Hair follicular keratinocyte (primary cell): ENCODE data around the gene ACADSB. TPM values are rescaled to one million over a fixed set of nuclear protein-coding genes. Genes with fewer than 3 reads are reported as not detected.

ENCODE experiments used
- total RNA-seq: library from RNA; depleted of rRNA; stranded (reverse); fragments of >200 nt; gene quantifications from 2 replicates; pipeline ENCODE4 v1.2.3, GENCODE V29; 2015

ACADSB gene
- 1.6 and 2.3 TPM in 2 replicates for total RNA-seq

GRCh38 chr10:123008355-123009104 is at the start of gene ACADSB, which contains the start of gene IKZF5:
Gene ACADSB (plus strand): TSS chr10:123009006. CDS start chr10:123009030, 24 bp downstream.
Gene IKZF5 (minus strand): TSS chr10:123008795. CDS start chr10:122998625, 10,170 bp downstream.

GRCh38 chr10:122980209-122981065 is 28.4 kb upstream of the ACADSB start, which contains the start of gene PSTK:
Gene PSTK (plus strand): TSS chr10:122980401. CDS start chr10:122980480, 79 bp downstream.

Other genes starting within 250 kb of the ACADSB start
- 0.11 and 0.39 TPM in 2 replicates for gene CUZD1, start 163.1 kb upstream of the ACADSB start, total RNA-seq
- 2.3 and 4.1 TPM in 2 replicates for gene FAM24B, start 129.4 kb upstream of the ACADSB start, total RNA-seq
- not detected in 2 replicates for gene FAM24A, start 98.4 kb upstream of the ACADSB start, total RNA-seq
- gene C10orf88, start 54.8 kb upstream of the ACADSB start, total RNA-seq: 6.2 TPM in 2 replicates
- 1.2 and 2.9 TPM in 2 replicates for gene PSTK, start 28.6 kb upstream of the ACADSB start, total RNA-seq
- 1.8 and 1.9 TPM in 2 replicates for gene IKZF5, start 211 bp upstream of the ACADSB start, total RNA-seq
- not detected in 2 replicates for gene HMX3, start 127.0 kb downstream of the ACADSB start, total RNA-seq
- gene HMX2, start 139.1 kb downstream of the ACADSB start, total RNA-seq: not detected in 2 replicates
- 119 and 165 TPM in 2 replicates for gene BUB3, start 145.4 kb downstream of the ACADSB start, total RNA-seq